MM.1S (cell line): ENCODE measurements around the gene CAPN15.

Experiments
- CTCF ChIP-seq: fragments of 300-600 bp; sonication (generic); IDR thresholded peaks from 2 replicates; pipeline ENCODE4 v1.5.1; 2016; ENCODE audit warnings: antibody characterized with exemption, low read length, mixed read lengths
- EZH2 ChIP-seq: fragments of 300-600 bp; sonication (generic); optimal IDR thresholded peaks from 2 replicates; pipeline ENCODE3; 2017; ENCODE audit warnings: low read depth, mild to moderate bottlenecking, antibody characterized with exemption, low read length, mixed read lengths
- EZH2phosphoT487 ChIP-seq: fragments of 300-600 bp; sonication (generic); IDR thresholded peaks from 2 replicates; pipeline ENCODE4 v1.6.1; 2018; ENCODE audit warnings: antibody characterized with exemption, low read length

- TF ChIP-seq CTCF (no peak), EZH2phosphoT487 (no peak), EZH2 (no peak)
Observed at GRCh38 chr16:490768-491167, 36.7 kb upstream of the CAPN15 start.
